Muscle of back (tissue), 11 donors: ENCODE data around the gene PEX1. TPM values are rescaled to one million over a fixed set of nuclear protein-coding genes. Genes with fewer than 3 reads are reported as not detected.
"Not testable (repeated sequence)": the region's sequence is repeated elsewhere in the genome, so short reads cannot be mapped to it uniquely, and the experiment has no call there.

ENCODE experiments used
- DNase-seq, 3 donors: peaks; one replicate each; pipeline versions ENCODE4 v3.0.0 to v3.0.0-alpha.2; 2013
- polyA plus RNA-seq, 10 donors: library from polyadenylated mRNA; unstranded; fragments of 120-200 nt; gene quantifications; one replicate each; pipeline ENCODE4 v1.2.1, GENCODE V29; 2013; ENCODE audit not compliant: insufficient read length in 10 of 10

PEX1 gene
- polyA plus RNA-seq, 10 donors = 12.2 to 31.3 (median 18.3) TPM

- DNase-seq = no peak
Observed at GRCh38 chr7:92508946-92509345, 19.4 kb downstream of the PEX1 start.

DNA sequence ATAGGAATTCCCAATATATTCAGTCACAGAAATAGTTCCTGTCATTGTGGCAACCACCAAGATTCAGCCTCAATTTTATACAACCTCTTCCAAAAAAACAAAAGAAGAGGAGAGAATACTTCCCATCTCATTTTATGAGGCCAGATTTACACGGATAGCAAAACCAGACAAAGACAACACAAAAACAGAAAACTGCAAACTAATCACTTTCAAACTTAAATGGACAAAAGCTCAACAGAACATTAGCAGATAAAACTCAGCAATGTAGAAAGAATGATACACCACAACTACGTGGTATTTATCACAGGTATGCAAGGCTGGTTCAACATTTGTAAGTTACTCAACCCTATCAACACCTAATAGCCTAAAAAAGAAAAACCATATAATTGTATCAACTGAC lies 22.0 kb downstream of the PEX1 start:
- no peak for DNase-seq

DNA sequence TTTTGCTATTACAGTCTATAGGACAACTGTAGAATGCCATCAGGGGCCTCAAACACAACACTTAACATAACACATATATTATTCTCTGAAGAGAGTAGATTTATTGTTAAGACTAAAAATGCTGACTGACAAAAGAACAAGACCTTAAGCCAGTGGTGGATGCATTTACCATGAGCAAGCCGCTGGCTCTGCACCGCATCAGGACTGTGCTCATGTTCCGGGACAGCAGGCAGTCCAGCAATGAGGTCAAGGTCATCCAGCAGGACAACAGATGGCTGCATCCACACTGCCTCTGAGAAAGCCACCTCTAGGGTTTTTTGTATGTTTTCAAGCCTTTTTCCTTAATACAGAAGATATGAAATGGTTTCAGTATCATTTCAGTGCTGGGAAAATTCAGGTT lies 23.8 kb downstream of the PEX1 start:
- no peak for DNase-seq

- DNase-seq = no peak
Observed at GRCh38 chr7:92503767-92504166, 24.6 kb downstream of the PEX1 start.

DNA sequence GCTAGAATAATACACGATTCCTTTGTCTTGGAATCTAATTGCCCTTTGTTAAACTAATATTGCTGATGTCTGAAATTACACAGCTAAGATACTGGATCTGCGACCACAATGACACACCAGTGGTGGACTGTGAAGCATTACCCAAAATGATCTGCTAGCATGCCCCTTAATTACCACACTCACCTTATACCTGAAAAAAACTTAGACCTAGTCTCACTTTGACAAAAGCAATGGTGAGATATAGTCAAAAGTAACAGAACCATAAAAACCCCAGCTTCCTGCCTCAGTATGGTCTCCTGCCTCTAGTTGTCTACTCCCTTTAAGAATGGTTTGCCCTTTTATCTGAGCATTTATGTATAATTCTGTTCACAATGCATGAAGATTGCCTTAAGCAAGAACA lies 29.8 kb downstream of the PEX1 start:
- DNase-seq = no peak

DNA sequence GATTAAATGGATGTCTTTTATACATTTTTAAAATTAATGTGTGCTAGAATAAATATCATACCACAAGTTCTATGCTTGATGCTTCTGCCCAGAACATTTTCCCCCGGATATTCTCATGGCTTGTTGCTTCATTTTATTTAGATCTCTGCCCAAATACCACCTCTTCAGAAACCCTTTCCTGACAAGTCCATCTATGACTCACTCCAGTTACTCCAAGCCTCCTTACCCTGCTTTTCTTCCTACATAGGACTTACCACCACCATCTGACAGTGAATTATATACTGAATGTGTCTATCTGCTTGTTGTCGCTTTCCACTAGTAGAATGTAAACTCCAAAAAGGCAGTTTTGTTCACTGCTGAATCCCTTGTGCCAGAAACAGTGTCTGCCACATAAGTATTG lies 31.4 kb downstream of the PEX1 start:
- DNase-seq = no peak

DNA sequence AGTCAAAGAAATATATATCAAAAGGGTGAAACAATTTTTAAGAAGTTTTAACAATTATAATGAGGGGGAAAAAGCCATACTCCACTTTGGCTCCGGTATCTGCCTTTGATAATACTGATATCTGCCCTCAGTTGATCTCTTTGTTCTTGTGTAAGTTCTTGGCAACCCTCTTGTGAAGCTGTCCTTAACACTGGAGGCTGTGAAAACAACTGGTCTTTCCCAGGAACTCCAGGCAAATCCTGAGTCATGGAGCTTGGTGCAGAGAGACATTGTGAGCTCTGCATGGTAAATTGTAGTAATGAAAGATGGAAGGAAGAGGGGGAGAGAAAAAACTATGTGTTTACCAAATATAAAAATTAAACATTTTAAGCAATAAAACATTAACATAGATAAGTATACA lies 38.7 kb downstream of the PEX1 start:
- DNase-seq = no peak

DNA sequence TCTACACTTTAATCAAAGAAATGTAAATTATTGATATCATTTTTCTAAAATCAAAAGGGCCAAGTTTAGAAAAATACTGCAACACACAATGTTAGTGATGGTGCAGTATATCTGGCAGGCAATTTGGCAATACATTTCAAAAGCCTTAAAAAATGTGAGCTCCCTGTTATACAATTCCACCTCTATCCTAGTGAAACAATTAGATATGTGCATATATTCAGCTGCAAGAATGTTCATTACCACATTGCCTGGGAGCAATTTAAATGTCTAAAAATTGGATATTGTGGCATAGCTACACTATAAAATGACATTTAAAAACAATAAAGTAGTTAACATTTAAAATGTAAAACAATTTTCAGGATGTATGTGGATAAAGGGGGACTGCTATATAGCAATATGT lies 40.5 kb downstream of the PEX1 start:
- no peak for DNase-seq

- no peak for DNase-seq
Observed at GRCh38 chr7:92485974-92486373, 42.3 kb downstream of the PEX1 start.

GRCh38 chr7:92485267-92485892 lies 42.9 kb downstream of the PEX1 start:
- DNase-seq = no peak

DNA sequence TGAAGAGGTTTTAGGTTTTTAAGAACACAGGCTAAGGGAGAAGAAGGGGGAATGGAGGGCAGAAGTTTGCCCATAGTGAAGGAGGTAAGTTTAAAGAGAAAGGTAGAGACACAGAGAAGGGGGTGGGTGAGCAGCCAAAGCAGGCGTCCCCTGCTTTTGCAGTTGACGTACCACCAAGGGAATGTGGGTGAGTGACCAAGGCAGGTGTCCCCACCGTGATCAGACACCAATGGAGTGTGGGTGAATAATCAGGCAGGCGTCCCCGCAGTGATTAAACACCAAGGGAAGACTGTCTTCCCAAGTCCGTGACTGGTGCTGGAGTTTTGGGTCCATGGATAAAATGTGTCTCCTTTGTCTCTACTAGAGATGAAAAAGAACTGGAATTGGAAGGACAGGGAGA lies 44.1 kb downstream of the PEX1 start:
- DNase-seq = not testable (repeated sequence)

DNA sequence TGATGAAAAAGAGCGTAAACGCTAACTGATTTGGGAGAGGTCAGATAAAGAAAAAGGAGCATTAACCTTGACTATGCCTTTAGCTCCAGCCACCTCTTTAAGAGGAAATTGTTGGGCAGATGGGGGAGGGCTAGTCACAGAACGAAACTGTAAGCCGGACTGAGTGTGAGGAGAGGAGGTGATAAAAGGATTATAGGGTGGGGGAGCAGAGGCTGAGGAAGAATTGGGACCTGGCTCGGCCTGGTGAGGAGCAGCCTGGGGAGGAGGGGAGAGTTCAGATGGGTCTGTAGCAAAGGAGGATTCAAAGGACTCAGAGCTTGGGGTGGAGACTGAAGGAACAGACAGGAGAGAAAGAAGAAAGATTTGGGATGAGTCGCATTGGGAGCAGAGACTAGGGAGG lies 44.7 kb downstream of the PEX1 start:
- DNase-seq = not testable (repeated sequence)

GRCh38 chr7:92479146-92479545 lies 49.2 kb downstream of the PEX1 start:
- DNase-seq = not testable (repeated sequence)

GRCh38 chr7:92478711-92479110 lies 49.6 kb downstream of the PEX1 start:
- no peak for DNase-seq

- no peak for DNase-seq
Observed at GRCh38 chr7:92478095-92478494, 50.2 kb downstream of the PEX1 start.

DNA sequence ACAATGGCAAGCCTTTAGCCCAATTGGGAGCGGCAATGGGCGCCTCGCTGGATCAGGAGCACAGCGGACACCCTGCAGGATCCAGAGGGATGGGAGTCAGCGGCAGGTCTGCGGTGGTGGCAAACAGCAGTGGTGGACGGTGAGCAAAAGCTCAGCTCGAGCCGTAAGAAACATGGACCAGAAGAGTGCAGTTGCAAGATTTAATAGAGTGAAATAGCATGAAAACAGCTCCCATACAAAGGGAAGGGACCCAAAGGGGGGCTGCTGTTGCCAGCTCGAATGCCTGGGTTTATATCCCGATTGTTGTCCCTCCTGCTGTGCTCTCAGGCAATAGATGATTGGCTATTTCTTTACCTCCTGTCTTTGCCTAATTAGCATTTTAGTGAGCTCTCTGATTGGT lies 50.6 kb downstream of the PEX1 start, which contains the start of gene ERVW-1:
Gene ERVW-1 (minus strand): TSS at position 266 of the 400 bp plus-strand sequence. CDS start 7,565 bp downstream, outside the sequence.
- not testable (repeated sequence) for DNase-seq

DNA sequence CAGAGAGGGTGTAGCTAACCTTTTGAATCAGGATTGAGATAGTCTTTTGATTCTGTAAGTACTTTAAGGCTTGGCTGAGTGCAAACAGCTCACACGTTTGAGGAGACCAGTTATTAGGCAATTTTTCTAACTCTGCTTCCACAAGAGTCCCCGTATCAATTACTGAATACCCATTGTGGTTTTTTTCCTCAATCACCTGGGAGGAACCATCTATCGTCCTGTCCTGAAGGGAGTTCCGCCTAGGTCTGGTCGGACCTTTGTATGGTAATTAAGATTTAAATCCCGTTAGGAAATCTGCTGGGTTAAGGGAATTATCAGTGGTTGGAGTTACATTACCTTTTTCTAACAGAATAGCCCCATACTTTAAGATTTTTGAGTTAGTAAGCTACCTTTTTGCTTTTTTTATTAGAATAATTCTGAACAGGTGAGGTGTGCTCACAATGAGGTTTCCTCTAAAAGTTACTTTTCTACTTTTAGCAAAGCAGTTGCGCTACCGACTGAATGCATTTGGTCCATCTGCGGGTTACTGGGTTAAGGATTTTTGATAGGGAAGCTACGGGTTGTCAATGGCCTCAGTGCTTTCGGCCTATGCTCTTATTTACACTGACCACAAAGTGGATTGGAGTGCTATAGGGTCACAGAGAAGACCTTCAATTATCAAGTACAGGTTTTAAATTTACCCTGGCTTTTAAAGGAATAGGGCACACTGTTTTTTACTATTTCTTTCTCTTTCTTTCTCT lies 52.3 kb downstream of the PEX1 start:
- not testable (repeated sequence) for DNase-seq

DNA sequence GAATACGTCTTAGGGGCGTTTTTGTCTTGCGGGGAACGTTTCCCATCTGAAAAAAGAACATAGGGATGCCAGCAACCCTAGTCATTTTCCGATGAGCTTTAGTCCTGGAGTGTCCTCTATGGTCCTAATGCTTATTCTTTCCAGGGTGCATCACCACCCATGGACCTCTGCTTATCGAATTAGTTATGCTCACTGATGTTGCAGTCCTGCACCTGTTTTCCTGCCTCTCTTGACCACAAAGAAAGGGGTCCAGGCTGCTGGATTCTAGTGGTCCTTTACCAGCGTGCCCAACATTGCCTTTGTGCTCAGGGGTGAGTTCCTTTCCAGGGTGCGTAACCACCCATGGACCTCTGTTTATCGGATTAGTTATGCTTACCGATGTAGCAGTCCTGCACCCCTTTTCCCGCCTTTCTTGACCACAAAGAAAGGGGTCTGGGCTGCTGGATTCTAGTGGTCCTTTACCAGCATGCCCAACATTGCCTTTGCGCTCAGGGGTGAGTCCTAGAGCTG lies 53.0 kb downstream of the PEX1 start:
- DNase-seq = not testable (repeated sequence)

DNA sequence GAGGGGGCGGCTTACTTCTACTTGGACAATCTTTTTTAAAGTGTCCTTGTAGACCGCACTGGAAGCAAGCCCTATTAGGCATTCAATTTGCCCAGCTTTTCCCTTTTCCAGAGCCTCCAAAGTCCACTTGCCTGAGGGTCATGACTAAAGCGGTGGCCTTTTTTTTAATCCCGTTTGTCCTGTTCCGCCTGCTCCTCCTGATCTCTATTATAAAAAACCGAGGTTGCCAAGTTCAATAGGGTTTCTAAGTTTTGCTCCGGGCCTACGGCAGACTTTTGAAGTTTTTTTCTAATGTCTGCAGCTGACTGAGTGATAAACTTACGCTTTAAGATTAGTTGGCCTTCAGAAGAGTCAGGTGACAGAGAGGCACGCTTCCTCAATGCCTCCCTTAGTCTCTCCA lies 54.3 kb downstream of the PEX1 start:
- not testable (repeated sequence) for DNase-seq

DNA sequence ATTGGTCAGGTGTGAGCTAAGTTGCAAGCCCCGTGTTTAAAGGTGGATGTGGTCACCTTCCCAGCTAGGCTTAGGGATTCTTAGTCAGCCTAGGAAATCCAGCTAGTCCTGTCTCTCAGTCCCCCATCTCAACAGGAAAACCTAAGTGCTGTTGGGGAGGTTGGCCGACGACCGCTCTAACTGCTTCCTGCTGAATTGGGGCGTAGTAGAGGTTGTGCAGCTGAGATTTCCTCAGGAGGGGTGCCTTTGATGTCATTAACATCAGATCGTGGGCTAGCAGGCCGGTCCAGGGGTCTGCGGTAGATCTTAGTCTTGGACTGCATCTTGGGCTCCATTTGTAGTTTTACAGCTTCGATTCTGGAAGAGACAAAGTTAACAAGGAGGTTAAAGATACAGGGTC lies 59.7 kb downstream of the PEX1 start:
- DNase-seq = not testable (repeated sequence)

DNA sequence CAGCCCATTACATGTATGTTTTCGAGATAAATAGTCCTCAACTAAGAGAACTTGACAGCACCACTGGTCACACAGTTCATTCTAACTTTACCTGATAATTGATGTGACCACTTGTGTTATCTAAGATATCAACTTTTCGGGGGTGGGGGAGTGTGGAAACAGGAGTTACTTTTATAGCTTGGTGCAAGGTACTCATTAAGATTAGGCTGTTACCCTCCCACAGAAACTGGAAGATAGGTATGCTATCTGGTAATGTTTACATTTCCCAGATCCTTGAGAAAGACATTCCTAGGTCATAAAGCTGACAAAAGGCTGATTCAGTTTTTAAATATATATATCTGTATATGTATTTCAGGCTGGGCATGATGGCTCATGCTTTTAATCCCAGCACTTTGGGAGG lies 61.6 kb downstream of the PEX1 start:
- DNase-seq = no peak

DNA sequence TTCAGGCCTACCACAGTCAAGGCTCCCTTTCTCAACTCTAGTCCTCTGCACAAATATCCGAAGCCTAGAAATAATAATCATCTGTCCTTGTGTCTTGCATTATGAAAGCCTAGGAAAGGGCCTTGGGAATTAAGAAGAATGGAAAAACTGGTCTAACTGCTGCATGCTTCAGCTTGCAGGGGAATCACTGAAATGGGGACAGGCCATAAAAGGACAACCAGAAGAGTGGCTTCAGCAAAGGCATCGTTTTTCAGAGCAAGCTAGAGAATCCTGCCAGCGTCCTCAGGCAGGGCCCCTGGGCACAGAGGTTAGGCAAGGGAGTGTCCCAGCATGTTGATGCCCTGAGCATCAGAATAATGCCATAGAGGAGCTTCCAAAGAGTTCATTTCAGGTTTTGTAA lies 63.8 kb downstream of the PEX1 start:
- DNase-seq = no peak

- no peak for DNase-seq
Observed at GRCh38 chr7:92462560-92462959, 65.8 kb downstream of the PEX1 start.
